Colonic mucosa (tissue), 4 donors: Measurements from ENCODE around the gene FOLR1. TPM values are rescaled to one million over a fixed set of nuclear protein-coding genes. Genes with fewer than 3 reads are reported as not detected.
"Not testable (repeated sequence)": the region's sequence is repeated elsewhere in the genome, so short reads cannot be mapped to it uniquely, and the experiment has no call there.

Experiments used
- DNase-seq: peaks from one replicate; pipeline ENCODE4 v3.0.0-alpha.2; 2020
- H3K27ac ChIP-seq: fragments of 200-600 bp; one replicate; pipeline ENCODE4 v1.8.0; 2021
- H3K27me3 ChIP-seq: fragments of 200-600 bp; one replicate; pipeline ENCODE4 v1.8.0; 2021
- H3K36me3 ChIP-seq: fragments of 200-600 bp; one replicate; pipeline ENCODE4 v1.8.0; 2021
- H3K4me1 ChIP-seq: fragments of 200-600 bp; one replicate; pipeline ENCODE4 v1.8.0; 2021; ENCODE audit warnings: mild to moderate bottlenecking
- H3K4me3 ChIP-seq: fragments of 200-600 bp; one replicate; pipeline ENCODE4 v1.8.0; 2021
- H3K9ac ChIP-seq, 2 donors: one replicate each; pipeline ENCODE4 v1.7.0; 2013; ENCODE audit warnings: control low read depth in 2 of 2, low read depth in 2 of 2, low read length in 2 of 2
- H3K9me3 ChIP-seq: fragments of 200-600 bp; one replicate; pipeline ENCODE4 v1.8.0; 2021
- CTCF ChIP-seq: fragments of 200-600 bp; IDR thresholded peaks from one replicate; pipeline ENCODE4 v1.8.0; 2022; ENCODE audit warnings: antibody characterized with exemption, mild to moderate bottlenecking
- intact Hi-C: fragments of 100-400 bp; cut with DNase I; formaldehyde crosslinking; loops from one replicate; pipeline ENCODE4 v1.14.1; 2022
- total RNA-seq, 2 donors: library from RNA; stranded (reverse); fragmentation: NEBNext Ultra II Directional in 1 of 2; extraction: Animal tissue kit (Norgen Biotek cat#: 25700) in 1 of 2; gene quantifications; one replicate each; pipeline ENCODE4 v1.2.1, GENCODE V29; 2021
- donor health status: healthy.
- donor health status: DM: no; HTN: no; CAD: no.
- donor health status: DM: no; HTN: no; CAD: no.

The FOLR1 gene
- total RNA-seq, 2 donors from 2014 or later = 0.59 TPM; not detected in 1

DNA sequence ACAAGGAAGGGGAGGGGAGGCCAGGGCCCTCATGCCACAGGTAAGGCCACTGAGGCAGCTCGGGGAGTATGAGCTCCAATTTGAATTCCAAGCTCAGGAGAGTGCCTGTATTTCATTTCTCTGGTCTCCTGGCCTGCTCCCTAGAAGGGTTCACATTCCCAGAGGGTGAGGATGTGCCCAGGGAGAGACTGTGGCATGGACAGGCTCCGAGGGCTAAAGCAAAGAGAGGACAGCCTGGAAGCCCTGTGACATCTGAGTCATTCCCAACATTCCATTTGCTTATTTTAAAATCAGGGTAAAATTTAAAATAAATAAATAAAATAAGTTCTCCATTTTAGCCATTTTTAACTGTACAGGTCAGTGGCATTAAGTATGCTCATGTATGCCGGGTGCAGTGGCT lies 18.6 kb upstream of the FOLR1 start:
- DNase-seq = no peak
- intact Hi-C loops = no loop called here
- H3K4me1 ChIP-seq = no peaks in the 10 kb centered on the region
- H3K4me3 ChIP-seq = no peak overlapping the region
- no peaks in the 10 kb centered on the region for H3K36me3 ChIP-seq
- no peak overlapping the region for H3K27ac ChIP-seq
- no peaks in the 10 kb centered on the region for H3K9me3 ChIP-seq
- TF ChIP-seq CTCF = no peak
- no peak overlapping the region for H3K9ac ChIP-seq
- no peaks in the 10 kb centered on the region for H3K27me3 ChIP-seq

GRCh38 chr11:72174302-72175070 lies 17.5 kb upstream of the FOLR1 start:
- H3K9me3 ChIP-seq = no peaks in the 10 kb centered on the region
- H3K27me3 ChIP-seq = no peaks in the 10 kb centered on the region
- H3K4me3 ChIP-seq = no peak overlapping the region
- no peaks in the 10 kb centered on the region for H3K4me1 ChIP-seq
- no peaks in the 10 kb centered on the region for H3K36me3 ChIP-seq
- peak; percentile 82 for DNase-seq
- no peak for TF ChIP-seq CTCF
- no peak overlapping the region for H3K9ac ChIP-seq
- intact Hi-C loops = no loop called here
- peak overlapping the region; percentile 68 for H3K27ac ChIP-seq

DNA sequence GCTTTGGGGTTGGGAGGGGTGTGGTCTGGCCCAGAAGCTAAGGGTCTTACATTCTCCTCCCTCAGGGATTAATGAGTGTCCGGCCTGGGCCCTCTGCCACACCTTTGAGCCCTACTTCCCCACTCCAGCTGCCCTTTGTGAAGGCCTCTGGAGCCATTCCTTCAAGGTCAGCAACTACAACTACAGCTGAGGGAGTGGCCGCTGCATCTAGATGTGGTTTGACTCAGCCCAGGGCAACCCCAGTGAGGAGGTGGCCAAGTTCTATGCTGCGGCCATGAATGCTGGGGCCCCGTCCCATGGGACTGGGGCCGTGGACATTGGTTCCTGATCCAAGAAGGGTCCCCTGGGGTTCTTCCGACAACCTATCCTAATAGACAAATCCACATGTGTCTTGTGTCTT lies 14.3 kb upstream of the FOLR1 start:
- intact Hi-C loops = no loop called here
- peak; percentile 22 for DNase-seq
- H3K27ac ChIP-seq = no peak overlapping the region

DNA sequence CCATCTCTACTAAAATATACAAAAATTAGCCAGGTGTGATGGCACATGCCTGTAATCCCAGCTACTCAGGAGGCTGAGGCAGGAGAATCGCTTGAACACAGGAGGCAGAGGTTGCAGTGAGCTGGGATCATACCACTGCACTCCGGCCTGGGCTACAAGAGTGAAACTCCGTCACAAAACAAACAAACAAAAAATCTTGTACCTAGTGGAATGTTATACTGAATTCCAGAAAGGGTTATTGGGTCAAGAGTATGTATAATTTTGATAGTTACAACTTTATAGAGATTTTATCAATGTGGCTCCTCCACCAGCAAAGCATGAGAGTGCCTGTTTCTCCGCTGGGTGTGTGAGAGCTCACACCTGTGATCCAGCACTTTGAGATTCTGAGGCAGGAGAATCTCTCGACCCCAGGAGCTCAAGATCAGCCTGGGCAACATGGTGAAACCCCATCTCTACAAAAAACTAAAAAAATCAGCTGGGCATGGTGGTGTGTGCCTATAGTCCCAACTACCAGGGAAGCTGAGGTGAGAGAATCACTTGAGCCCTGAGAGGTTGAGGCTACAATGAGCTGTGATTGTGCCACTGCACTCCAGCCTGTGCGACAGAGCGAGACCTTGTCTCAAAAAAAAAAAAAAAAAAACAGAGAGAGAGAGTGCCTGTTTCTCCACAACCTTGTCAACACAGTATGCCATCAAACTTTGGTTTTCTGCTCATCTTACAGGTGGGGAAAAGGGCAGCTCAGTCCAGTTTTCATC lies 12.7 kb upstream of the FOLR1 start:
- intact Hi-C loops = no loop called here
- no peak for TF ChIP-seq CTCF
- no peak for DNase-seq
- Histone ChIP-seq H3K27ac (no peak overlapping the region), H3K9ac (no peak overlapping the region), H3K4me3 (no peak overlapping the region), H3K36me3 (no peaks in the 10 kb centered on the region), H3K9me3 (no peaks in the 10 kb centered on the region), H3K27me3 (no peaks in the 10 kb centered on the region), H3K4me1 (no peaks in the 10 kb centered on the region)

More for the DNA sequence above, 14.3 kb upstream of the FOLR1 start:
- Histone ChIP-seq H3K4me3 (no peak overlapping the region), H3K27me3 (no peaks in the 10 kb centered on the region), H3K9ac (no peak overlapping the region), H3K4me1 (no peaks in the 10 kb centered on the region), H3K36me3 (no peaks in the 10 kb centered on the region), H3K9me3 (no peaks in the 10 kb centered on the region)
- no peak for TF ChIP-seq CTCF

DNA sequence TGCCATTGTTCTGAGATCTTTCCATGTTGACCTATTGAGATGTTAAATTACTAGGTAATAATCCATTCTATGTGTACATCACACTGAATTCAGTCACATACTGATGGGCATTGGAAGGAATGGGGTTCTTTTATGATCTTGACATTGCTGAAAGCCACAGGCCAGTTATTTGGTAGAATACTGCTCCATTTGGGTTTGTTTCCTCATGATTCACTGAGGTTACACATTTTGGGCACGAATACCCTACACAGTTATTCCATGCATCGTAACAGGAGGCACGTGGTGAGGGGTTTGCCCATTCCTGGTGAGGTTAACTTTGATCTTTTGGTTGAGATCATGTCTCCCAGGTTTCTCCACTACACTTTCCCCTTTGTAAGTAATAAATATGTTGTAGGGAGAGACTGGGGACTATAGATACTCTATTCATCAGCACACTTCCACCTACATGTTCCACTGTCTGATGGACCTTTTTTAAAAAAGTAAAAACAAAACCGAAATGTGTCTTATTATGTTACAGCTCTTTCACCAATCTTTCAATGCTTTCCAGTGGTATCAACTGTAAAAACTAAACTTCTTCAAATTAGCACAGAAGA lies 12.0 kb upstream of the FOLR1 start:
- Histone ChIP-seq H3K4me3 (no peak overlapping the region), H3K9me3 (no peaks in the 10 kb centered on the region), H3K36me3 (no peaks in the 10 kb centered on the region), H3K27me3 (no peaks in the 10 kb centered on the region), H3K9ac (no peak overlapping the region), H3K4me1 (no peaks in the 10 kb centered on the region), H3K27ac (no peak overlapping the region)
- no peak for DNase-seq
- intact Hi-C loops = loop anchor here (5.0 kb wide), 3 partner anchors 38 to 88 kb away; no protein-coding TSS in a partner anchor
- no peak for TF ChIP-seq CTCF

- intact Hi-C loops = loop anchor here (5.0 kb wide), 3 partner anchors 39 to 89 kb away; no protein-coding TSS in a partner anchor
- not testable (repeated sequence) for H3K4me1 ChIP-seq, H3K9ac ChIP-seq, H3K27me3 ChIP-seq, H3K4me3 ChIP-seq, H3K36me3 ChIP-seq, DNase-seq, H3K27ac ChIP-seq, H3K9me3 ChIP-seq
Observed at GRCh38 chr11:72180892-72181552, 10.9 kb upstream of the FOLR1 start.

- not testable (repeated sequence) for H3K36me3 ChIP-seq, H3K4me3 ChIP-seq, H3K4me1 ChIP-seq, H3K27ac ChIP-seq, H3K9me3 ChIP-seq, H3K27me3 ChIP-seq, H3K9ac ChIP-seq
- DNase-seq = peak; percentile 36
- intact Hi-C loops = loop anchor here (5.0 kb wide), 3 partner anchors 39 to 89 kb away; no protein-coding TSS in a partner anchor
Observed at GRCh38 chr11:72181553-72181958, 10.4 kb upstream of the FOLR1 start.
